DOHH2 (cell line): ENCODE data around the gene UNC5A.

Experiments
- EZH2phosphoT487 ChIP-seq: fragments of 200-600 bp; sonication (generic); IDR thresholded peaks from 2 replicates; pipeline ENCODE4 v1.6.1; 2017; ENCODE audit warnings: borderline replicate concordance, mild to moderate bottlenecking, antibody characterized with exemption, low read length, moderate library complexity, mixed read lengths
- TF ChIP-seq, protein P1 (sequence below): fragments of 200-600 bp; sonication (generic); IDR thresholded peaks from one replicate; pipeline ENCODE4 v1.5.1; 2014; ENCODE audit warnings: antibody characterized with exemption, mild to moderate bottlenecking, low read depth, low read length; ENCODE audit not compliant: poor library complexity, severe bottlenecking

DNA sequence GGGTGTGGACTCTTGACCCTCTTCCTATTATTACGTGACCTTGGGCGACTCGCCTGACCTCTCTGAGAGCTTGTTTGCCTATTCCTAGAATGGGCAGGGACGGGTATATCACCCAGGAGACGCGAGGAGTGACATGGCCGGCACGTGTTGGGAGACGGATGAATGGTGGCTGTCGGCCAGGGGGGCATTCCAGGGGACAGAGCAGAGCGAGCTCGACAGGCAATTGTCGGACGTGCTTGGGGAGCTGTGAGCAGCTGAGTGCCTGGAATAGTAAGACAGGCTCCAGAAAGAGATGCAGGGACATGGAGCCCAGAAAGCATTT, 29.3 kb upstream of the UNC5A start:
- TF ChIP-seq, protein P1, sequence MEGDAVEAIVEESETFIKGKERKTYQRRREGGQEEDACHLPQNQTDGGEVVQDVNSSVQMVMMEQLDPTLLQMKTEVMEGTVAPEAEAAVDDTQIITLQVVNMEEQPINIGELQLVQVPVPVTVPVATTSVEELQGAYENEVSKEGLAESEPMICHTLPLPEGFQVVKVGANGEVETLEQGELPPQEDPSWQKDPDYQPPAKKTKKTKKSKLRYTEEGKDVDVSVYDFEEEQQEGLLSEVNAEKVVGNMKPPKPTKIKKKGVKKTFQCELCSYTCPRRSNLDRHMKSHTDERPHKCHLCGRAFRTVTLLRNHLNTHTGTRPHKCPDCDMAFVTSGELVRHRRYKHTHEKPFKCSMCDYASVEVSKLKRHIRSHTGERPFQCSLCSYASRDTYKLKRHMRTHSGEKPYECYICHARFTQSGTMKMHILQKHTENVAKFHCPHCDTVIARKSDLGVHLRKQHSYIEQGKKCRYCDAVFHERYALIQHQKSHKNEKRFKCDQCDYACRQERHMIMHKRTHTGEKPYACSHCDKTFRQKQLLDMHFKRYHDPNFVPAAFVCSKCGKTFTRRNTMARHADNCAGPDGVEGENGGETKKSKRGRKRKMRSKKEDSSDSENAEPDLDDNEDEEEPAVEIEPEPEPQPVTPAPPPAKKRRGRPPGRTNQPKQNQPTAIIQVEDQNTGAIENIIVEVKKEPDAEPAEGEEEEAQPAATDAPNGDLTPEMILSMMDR, result no peak
- TF ChIP-seq EZH2phosphoT487, result no peak
